IMR-90 (cell line): Measurements from ENCODE around the gene EXD2. TPM values are rescaled to one million over a fixed set of nuclear protein-coding genes. Genes with fewer than 3 reads are reported as not detected.

Experiments
- ATAC-seq: fragments of 200-7000 bp; cut with Tn5 transposase; 2 replicates; pipeline ENCODE4 v1.9.1; 2020; ENCODE audit warnings: low read depth, mild to moderate bottlenecking, moderate library complexity
- BruUV-seq: library from RNA; stranded (reverse); fragments of 400-500 nt; replicated peaks from 2 replicates; lab custom pipeline; 2021; lab: Mats Ljungman, UMichigan
- CTCF ChIA-PET: fragments of 300-600 bp; formaldehyde crosslinking; extraction: SDS; loops from one replicate; lab custom pipeline; 2021; ENCODE audit warnings: antibody characterized with exemption; lab: Yijun Ruan, JAX
- POLR2A ChIA-PET: fragments of 300-600 bp; sonication (Branson Sonifier 250); formaldehyde crosslinking; loops from one replicate; lab custom pipeline; 2022; ENCODE audit warnings: antibody characterized with exemption; ENCODE audit not compliant: unreplicated experiment; lab: Charles Lee
- DNase-seq: peaks from one replicate; pipeline ENCODE4 v3.0.0; 2013
- H2AFZ ChIP-seq: replicated peaks from 2 replicates; pipeline ENCODE3; 2013; ENCODE audit warnings: low read length, mild to moderate bottlenecking; ENCODE audit not compliant: poor library complexity
- H2AK5ac ChIP-seq: 2 replicates; pipeline ENCODE4 v1.6.1; 2013; ENCODE audit warnings: low read depth, low read length, inconsistent platforms
- H2AK9ac ChIP-seq: replicated peaks from 2 replicates; pipeline ENCODE3; 2013; ENCODE audit warnings: mild to moderate bottlenecking, low read depth, low read length, moderate library complexity; ENCODE audit not compliant: poor library complexity
- H2BK120ac ChIP-seq: 2 replicates; pipeline ENCODE4 v1.6.1; 2013; ENCODE audit warnings: low read depth, low read length, inconsistent platforms
- H2BK15ac ChIP-seq: 3 replicates; pipeline ENCODE4 v1.6.1; 2013; ENCODE audit warnings: low read depth, low read length, inconsistent platforms
- H2BK20ac ChIP-seq: 2 replicates; pipeline ENCODE4 v1.6.1; 2013; ENCODE audit warnings: low read depth, mild to moderate bottlenecking, inconsistent platforms, low read length, moderate library complexity
- H2BK5ac ChIP-seq: 2 replicates; pipeline ENCODE4 v1.6.1; 2013; ENCODE audit warnings: mild to moderate bottlenecking, low read depth, low read length, inconsistent platforms; ENCODE audit not compliant: poor library complexity, severe bottlenecking
- H3K14ac ChIP-seq: replicated peaks from 2 replicates; pipeline ENCODE4 v1.6.1; 2013; ENCODE audit warnings: low read depth, low read length, inconsistent platforms
- H3K18ac ChIP-seq: 2 replicates; pipeline ENCODE4 v1.6.1; 2013; ENCODE audit warnings: low read depth, low read length, control low read depth
- H3K23ac ChIP-seq: 2 replicates; pipeline ENCODE4 v1.6.1; 2013; ENCODE audit warnings: low read depth, low read length, inconsistent platforms
- H3K27ac ChIP-seq: 2 replicates; pipeline ENCODE4 v1.5.1; 2013; ENCODE audit warnings: mild to moderate bottlenecking, control low read depth, low read length; ENCODE audit not compliant: insufficient read depth
- H3K27me3 ChIP-seq: 2 replicates; pipeline ENCODE4 v1.6.1; 2013; ENCODE audit warnings: low read length; ENCODE audit not compliant: control insufficient read depth, insufficient read depth
- H3K36me3 ChIP-seq: 2 replicates; pipeline ENCODE4 v1.6.1; 2013; ENCODE audit warnings: low read length, mixed read lengths; ENCODE audit not compliant: control insufficient read depth, insufficient read depth
- H3K4ac ChIP-seq: 2 replicates; pipeline ENCODE4 v1.6.1; 2013; ENCODE audit warnings: low read depth, low read length, inconsistent platforms
- H3K4me1 ChIP-seq: 2 replicates; pipeline ENCODE4 v1.6.1; 2013; ENCODE audit warnings: low read length, mixed read lengths; ENCODE audit not compliant: control insufficient read depth, insufficient read depth
- H3K4me2 ChIP-seq: 2 replicates; pipeline ENCODE4 v1.6.1; 2013; ENCODE audit warnings: low read depth, mild to moderate bottlenecking, control low read depth, low read length, moderate library complexity
- H3K4me3 ChIP-seq: 2 replicates; pipeline ENCODE4 v1.5.1; 2013; ENCODE audit warnings: low read depth, mild to moderate bottlenecking, control low read depth, low read length, moderate library complexity; ENCODE audit not compliant: insufficient read depth
- H3K56ac ChIP-seq: 2 replicates; pipeline ENCODE4 v1.6.1; 2013; ENCODE audit warnings: low read length, inconsistent platforms; ENCODE audit not compliant: insufficient read depth; ENCODE audit errors: extremely low read depth
- H3K79me1 ChIP-seq, 2 experiments: 2 replicates each; pipeline ENCODE4 v1.6.1; 2013; ENCODE audit warnings: low read length in 2 of 2, inconsistent platforms in 1 of 2, low read depth in 1 of 2
- H3K9ac ChIP-seq: 2 replicates; pipeline ENCODE4 v1.6.1; 2013; ENCODE audit warnings: low read depth, low read length, control low read depth
- H3K9me1 ChIP-seq: 2 replicates; pipeline ENCODE4 v1.6.1; 2013; ENCODE audit warnings: low read length, inconsistent platforms; ENCODE audit not compliant: insufficient read depth
- H3K9me3 ChIP-seq: 2 replicates; pipeline ENCODE4 v1.6.1; 2013; ENCODE audit warnings: low read length; ENCODE audit not compliant: control insufficient read depth, insufficient read depth
- H4K20me1 ChIP-seq: 2 replicates; pipeline ENCODE4 v1.6.1; 2013; ENCODE audit warnings: low read length, inconsistent platforms; ENCODE audit not compliant: insufficient read depth
- H4K5ac ChIP-seq: 2 replicates; pipeline ENCODE4 v1.6.1; 2013; ENCODE audit warnings: mild to moderate bottlenecking, low read depth, low read length, control low read depth
- H4K8ac ChIP-seq, 2 experiments: 2 replicates each; pipeline ENCODE4 v1.6.1; 2013; ENCODE audit warnings: low read depth in 2 of 2, low read length in 2 of 2, control low read depth in 1 of 2, inconsistent platforms in 1 of 2
- H4K91ac ChIP-seq: 2 replicates; pipeline ENCODE4 v1.6.1; 2013; ENCODE audit warnings: low read depth, low read length, inconsistent platforms; ENCODE audit not compliant: insufficient read depth
- CHD1 ChIP-seq: IDR thresholded peaks from 2 replicates; pipeline ENCODE4 v1.6.1; 2012; ENCODE audit warnings: low read depth, low read length, improper control_type of control experiment
- FOS ChIP-seq: fragments of 150-350 bp; IDR thresholded peaks from 2 replicates; pipeline ENCODE4 v1.6.1; 2016; ENCODE audit warnings: low read depth, low read length
- MXI1 ChIP-seq: IDR thresholded peaks from 2 replicates; pipeline ENCODE4 v1.6.1; 2012; ENCODE audit warnings: low read depth, mild to moderate bottlenecking, low read length, moderate library complexity, borderline replicate concordance
- NFE2L2 ChIP-seq: fragments of 150-350 bp; IDR thresholded peaks from 2 replicates; pipeline ENCODE4 v1.6.1; 2016; ENCODE audit warnings: low read depth, mild to moderate bottlenecking, low read length
- RFX5 ChIP-seq: IDR thresholded peaks from 2 replicates; pipeline ENCODE4 v1.8.0; 2012; ENCODE audit warnings: low read depth, mild to moderate bottlenecking, low read length, moderate library complexity
- USF2 ChIP-seq: fragments of 150-350 bp; IDR thresholded peaks from 2 replicates; pipeline ENCODE4 v1.6.1; 2017; ENCODE audit warnings: mild to moderate bottlenecking, antibody characterized with exemption, low read length, low read depth
- dilution Hi-C: fragments of 300-500 bp; cut with HindIII; formaldehyde crosslinking; loops from one replicate; pipeline ENCODE4 v1.14.3; 2018; ENCODE audit warnings: low sequenced_read_pairs; ENCODE audit not compliant: unreplicated experiment
- in situ Hi-C: fragments of 300-500 bp; cut with MboI; formaldehyde crosslinking; loops from 3 replicates; pipeline ENCODE4 v1.14.3; 2019; ENCODE audit warnings: low sequenced_read_pairs, inconsistent platforms, mixed read lengths
- intact Hi-C: fragments of 100-400 bp; cut with micrococcal nuclease; formaldehyde crosslinking; loops from 2 replicates; pipeline ENCODE4 v1.10.0; 2022
- polyA plus RNA-seq, 3 experiments: library from polyadenylated mRNA; depleted of rRNA; stranded (reverse); fragments of >200 nt; gene quantifications; 2 replicates each; pipeline ENCODE4 v1.2.3, GENCODE V29; 2012; ENCODE audit warnings: low replicate concordance in 1 of 3
- total RNA-seq: library from RNA; depleted of rRNA; stranded (reverse); fragments of >200 nt; gene quantifications from 2 replicates; pipeline ENCODE4 v1.2.3, GENCODE V29; 2012

Gene EXD2
- total and polyA plus RNA-seq, 2 of the 4 experiments (the other 2 are of a cell fraction), result 11.0 to 13.3 TPM

GRCh38 chr14:69234106-69234505 is 42.8 kb downstream of the EXD2 start:
- ChIA-PET CTCF (interaction anchor here (1.3 kb wide), 1 partner anchor 340 kb away, joined by 3 read pairs; no protein-coding TSS in a partner anchor), POLR2A (no interaction called here)
- Histone ChIP-seq H3K56ac (no peak overlapping the region), H3K27ac (no peak overlapping the region), H3K4me3 (no peak overlapping the region), H2AFZ (no peak overlapping the region), H2BK20ac (no peak overlapping the region), H3K4me2 (no peak overlapping the region), H3K79me1 (no peaks in the 10 kb centered on the region), H3K18ac (no peak overlapping the region), H4K8ac (no peak overlapping the region), H3K36me3 (peaks cover 26% of the 10 kb centered on the region), H3K9me1 (no peaks in the 10 kb centered on the region), H2BK15ac (no peak overlapping the region), H3K4me1 (no peaks in the 10 kb centered on the region), H4K91ac (no peak overlapping the region), H3K9me3 (no peaks in the 10 kb centered on the region), H3K4ac (no peak overlapping the region), H2AK5ac (no peak overlapping the region), H2BK120ac (no peak overlapping the region), H3K27me3 (no peaks in the 10 kb centered on the region), H3K14ac (no peak overlapping the region), H2AK9ac (no peak overlapping the region), H3K23ac (no peak overlapping the region), H4K20me1 (no peaks in the 10 kb centered on the region), H2BK5ac (no peak overlapping the region), H3K9ac (no peak overlapping the region), H4K5ac (no peak overlapping the region)
- TF ChIP-seq USF2 (no peak), FOS (no peak), CHD1 (no peak), MXI1 (no peak), NFE2L2 (no peak), RFX5 (no peak)
- BruUV-seq, result no TSS peak
- ATAC-seq (no peak), DNase-seq (no peak)
- dilution Hi-C loops, result no loop called here
- intact Hi-C loops, result no loop called here
- in situ Hi-C loops, result no loop called here
